GM18909 (cell line): Measurements from ENCODE around the gene MAP1B.

ENCODE experiments used
- ATAC-seq: cut with Tn5 transposase; IDR thresholded peaks from one replicate; pipeline ENCODE4 v1.9.1; 2021; ENCODE audit warnings: mild to moderate bottlenecking; ENCODE audit not compliant: unreplicated experiment, poor library complexity

The MAP1B gene

DNA sequence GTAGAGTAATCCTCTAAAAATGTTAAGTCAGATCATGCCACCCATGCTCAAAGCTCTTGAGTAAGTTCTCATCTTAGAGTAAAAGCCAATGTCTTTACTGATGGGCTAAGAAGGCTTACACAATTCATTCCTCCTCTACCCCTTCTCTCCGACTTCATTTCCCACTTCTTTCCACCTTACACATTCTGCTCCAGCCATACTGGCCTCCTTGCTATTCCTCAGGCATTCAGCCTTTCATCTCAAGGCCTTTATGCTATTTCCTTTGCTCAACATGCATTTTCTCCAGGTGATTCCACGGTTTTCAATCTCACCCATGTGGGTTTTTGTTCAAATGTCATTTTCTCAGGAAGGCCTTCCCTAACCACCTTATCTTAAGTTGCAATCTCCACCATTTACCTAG is 104.9 kb downstream of the MAP1B start:
- no peak for ATAC-seq

DNA sequence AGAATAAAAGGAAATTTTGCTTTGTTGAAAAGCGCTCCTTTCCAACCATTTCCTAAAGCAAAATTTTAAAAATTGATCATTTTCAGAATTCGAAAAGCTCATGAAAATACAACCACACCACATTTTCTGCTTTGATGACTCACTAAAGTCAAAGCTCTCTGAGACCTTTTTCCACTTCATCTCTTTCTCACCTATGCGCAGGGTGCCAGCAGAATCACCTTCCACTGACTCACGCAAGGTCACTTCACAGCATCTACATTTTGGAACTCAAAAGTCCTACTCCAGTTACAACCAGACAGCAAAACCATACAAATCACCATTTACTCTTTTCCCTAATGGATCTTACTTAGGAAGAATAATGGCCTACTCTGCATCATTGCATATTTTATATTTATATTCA is 106.2 kb downstream of the MAP1B start:
- no peak for ATAC-seq

DNA sequence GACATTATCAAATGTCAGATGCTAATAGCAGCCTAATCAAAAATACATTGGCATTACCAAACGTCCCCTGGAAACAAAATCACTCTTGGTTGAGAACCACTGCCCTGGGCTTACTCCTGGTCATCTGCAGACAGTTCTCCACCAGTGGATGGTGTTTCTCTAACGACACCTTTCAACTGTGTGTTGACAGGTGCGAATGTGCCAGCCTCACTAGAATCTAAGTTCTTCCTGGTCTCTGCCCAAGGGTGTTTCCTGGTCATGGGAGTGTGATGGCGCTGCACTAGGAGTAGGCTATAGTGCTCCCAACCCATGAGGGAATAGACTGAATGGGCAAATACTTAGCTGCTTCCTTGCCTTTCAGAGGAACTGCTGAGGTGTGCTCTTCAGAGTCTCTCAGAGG is 106.9 kb downstream of the MAP1B start:
- no peak for ATAC-seq

DNA sequence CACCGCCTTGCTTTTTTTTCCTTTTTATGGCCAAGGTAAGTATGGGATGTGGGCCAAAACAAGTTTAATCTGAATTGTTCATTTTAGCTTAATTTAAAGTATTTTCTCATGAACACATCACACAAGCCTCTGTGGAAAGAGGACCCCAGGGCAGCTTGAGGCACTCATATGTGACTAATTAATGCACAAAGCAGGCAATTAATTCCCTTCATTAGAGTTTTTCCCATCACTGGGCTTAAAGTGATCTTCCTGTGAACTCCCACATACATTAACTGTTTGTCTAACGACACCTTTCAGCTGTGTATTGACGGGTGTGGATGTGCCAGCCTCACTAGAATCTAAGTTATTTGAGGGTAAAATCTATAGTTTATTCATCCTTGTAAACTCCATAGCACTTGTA is 109.5 kb downstream of the MAP1B start:
- no peak for ATAC-seq

DNA sequence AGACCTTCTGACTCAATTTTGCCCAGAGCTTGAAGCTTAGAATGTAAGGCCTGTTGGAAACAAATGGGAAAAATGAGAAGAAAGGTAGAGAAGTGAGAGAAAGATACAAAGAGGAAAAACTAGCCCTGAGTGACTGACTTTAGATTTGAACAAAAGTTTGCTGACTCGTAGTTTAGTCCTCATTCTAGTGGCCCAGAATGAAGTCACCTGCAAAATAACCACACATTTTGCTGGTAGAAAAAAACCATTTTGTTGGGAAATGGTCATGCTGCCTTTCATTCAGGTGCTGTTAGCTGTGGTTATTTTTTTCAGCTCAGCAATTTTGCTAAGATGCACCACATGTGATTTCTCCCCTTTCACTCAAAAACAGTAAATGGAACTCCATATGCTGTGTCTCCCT is 113.8 kb downstream of the MAP1B start:
- ATAC-seq, result no peak

DNA sequence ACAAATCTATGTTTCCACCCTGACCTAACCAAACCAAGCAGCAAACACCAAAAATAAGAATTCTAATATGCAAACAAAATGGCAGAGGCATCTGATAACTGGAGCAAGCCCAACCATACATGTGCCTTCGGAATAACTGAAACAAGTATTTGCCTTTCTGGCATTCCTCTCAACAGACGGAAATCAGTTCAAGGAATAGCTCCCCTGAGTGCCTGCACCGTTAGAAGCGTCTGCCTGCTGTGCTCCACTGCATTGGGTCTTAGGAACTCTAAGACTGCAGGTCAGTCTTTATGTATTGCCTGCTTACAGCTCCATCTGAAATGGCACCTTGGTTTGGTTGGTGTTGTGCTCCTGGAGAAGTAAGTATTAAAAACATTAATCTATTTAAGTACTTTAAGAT is 114.3 kb downstream of the MAP1B start:
- no peak for ATAC-seq

DNA sequence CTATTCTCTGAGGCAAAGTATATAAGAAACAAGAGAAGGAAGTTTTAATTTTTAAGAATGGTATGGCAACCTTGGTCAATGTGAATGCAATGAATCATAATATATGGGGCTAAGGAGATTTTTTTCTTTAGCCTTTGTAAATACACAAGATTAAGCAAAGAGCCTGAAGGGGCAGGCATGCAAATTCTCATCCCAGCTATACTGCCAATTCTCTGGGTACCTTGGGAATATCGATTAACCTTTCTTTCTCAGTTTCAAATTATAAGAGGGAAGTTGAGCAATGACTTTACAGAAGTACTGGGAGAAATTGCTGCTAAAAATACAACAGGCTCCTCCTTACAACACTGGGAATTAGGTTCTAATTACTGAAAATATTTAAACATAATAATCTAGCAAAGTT is 115.2 kb downstream of the MAP1B start:
- ATAC-seq, result no peak

DNA sequence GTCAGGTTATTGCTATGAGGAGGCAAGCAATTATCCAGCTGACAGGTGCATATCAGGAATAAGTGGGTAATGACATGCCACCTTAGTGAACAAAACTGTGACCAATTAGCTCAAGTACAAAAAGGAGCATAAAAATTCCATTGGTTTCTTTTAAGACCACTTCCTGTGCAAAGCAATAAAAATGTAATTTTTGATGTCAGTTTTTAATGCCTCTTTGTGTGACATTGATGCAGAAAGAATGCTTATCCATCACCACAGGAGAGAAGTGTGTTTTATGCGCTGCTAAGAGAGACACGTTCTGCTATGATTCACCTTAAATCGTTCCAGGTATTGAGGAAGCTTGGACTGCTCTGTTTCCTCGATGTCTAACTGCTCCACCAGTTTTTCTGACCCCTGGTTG is 116.1 kb downstream of the MAP1B start:
- no peak for ATAC-seq

DNA sequence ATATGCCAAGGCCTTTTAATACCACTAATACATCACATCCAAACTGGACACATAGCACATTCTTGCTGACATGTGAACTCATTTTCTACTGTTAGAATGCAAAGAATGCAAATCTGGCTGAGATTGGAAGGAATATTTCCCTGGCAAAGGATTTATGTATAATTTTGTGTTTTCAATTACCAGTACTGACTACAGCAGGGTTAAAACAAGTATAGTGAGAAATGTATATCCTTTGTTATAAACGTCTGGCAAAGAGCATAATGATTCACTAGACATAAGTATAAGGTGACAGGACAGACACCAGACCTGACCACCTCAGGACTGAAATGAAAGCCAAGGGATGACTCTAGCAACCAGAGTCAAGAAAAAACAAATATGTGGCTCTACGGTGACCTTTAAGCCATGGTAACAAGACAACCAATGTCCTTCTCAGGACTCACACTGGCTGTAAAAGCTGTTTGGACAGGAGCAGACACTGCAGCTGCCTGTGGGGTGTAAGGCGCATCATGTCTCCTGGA is 117.7 kb downstream of the MAP1B start:
- ATAC-seq, result no peak

DNA sequence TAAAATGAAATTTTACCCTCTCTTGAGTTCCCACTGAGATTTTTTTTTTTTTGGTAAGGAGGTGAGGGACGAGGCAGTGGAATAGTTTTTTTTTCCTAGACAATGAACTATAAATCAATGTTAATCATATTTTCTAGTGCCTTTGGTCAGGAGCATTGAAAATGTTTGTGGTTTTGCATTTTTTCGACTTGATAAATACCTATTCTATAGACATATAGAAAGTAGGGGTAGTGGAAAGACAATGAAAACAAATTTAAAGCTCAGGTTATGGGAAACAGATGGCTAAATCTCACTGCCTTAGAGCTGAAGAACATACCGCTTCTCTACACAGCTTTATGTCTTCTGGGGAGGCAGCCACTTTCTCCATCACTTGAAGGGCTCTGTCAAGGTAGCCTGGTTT is 118.5 kb downstream of the MAP1B start:
- ATAC-seq, result no peak

DNA sequence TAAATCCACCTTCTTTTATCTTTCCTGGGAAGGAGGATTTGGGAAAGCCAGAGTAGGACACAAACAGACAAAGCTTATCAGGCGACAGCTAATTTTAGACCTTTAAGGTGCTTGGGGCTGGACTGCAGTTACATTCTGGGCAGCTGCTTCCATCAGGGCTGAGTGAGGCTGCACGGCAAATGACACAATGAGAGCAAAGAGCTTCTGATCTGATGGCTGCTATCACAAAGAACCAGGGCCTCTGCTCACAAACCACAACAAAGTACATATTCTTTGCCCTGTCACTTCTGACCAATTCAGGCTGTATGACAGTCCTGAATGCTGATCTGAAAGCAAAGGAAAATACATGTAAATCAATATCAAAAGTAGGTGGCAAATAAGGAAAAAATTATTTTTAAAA is 119.7 kb downstream of the MAP1B start:
- ATAC-seq, result no peak

DNA sequence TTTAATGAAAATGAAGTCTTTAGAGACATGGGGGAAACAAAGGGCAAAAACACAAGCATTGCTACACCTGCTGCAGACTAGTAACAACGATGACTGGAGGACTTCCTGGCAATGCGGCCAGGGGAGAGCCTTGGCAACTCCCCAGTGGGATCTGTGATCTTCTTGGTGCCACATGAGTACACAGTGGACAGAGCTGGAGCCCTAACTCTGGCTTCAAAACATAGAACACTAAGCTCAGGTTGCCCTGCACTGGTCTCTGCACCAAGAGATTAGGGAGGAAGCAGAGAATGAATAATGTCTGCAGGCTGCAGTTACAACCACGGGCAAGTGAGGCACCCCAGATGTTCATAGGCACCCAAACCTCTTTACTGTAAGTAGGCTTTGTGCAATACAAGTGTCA is 121.7 kb downstream of the MAP1B start:
- no peak for ATAC-seq

DNA sequence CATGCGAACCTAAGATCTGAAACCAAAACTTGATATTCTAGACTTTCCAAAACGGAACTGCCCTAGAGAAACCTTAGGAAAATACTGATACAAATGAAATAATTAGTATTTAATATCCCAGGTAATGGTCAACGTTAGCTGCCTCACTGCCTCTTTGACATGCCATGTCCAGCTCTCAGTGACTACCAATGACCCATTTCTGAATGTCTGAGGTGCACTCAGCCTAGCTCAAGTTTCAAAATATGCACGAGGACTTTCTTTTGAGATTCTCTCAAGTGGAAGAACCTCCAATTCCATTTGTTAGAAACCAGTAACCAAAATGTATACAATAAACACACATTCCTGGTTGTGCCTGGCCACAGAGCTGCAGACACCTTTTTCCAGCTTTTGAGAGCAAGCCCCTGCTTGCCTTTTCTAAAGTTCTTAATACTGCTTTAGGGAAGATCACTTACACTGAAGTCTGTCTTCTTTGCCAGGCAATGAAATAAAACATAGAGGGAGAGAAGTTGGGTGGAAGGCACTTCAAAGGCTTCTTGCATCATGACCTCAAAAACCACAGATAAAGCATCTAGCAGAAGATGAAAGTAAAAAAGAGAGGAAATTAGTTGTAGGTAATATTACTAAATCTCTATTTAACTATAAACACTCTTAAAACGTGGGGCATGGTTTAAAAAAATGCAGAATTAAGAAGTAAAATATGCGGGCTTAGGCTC is 124.9 kb downstream of the MAP1B start:
- no peak for ATAC-seq

DNA sequence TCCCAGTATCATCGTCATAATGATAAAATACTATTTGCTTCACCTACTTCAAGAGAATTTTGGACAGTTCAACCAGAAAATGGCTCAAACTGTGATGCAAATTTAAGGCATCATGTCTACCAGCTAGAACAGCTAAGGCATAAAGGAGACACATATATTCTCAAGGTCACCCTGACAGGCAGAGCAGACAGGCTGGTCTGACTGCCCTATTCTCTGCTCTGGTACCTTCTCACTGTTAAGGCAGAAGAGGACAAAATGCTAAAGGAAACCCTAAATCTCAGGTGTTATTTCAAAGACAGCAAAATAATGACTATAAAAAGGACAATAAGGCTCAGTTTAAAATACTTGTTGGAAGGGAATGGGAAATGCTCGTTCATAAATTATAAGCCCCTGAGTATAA is 125.6 kb downstream of the MAP1B start:
- no peak for ATAC-seq

DNA sequence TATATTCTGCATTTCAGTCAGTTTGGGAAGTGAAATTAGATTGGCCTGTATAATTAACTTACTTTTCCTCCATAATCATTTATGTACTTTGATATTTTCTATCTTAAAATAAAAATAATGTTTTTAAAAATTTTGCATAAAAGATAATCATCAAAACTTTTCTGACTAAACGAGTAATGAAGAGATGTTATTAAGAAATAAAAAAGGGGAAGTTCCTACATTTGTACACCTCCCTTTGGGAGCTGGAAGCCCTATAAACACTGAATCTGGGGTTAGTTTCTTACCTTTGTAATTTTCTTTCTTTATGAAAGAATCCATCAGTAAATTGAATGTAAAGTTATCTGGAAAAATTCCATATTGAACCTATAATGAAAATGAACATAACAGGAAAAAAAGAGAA is 126.6 kb downstream of the MAP1B start:
- ATAC-seq, result no peak

DNA sequence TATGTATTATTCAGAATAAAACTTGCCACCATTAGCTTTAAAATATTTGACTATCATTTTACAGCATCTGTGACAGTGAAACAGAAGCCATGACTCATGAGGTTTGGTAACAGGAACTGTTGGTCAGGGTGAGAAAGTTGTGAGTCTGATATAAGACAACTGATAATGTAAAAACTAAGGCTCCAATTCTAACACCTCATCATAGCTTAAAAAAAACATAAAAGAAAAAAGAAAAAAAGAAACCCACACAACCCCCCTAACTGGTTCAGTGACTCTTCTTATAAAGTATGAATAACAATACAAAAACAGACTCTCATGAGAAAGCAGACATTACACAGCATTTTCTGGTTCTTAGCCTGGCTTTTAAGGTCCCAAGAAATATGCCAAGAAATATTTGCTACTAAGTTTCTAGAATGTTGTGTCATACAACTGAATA is 127.0 kb downstream of the MAP1B start:
- peak; percentile 87 for ATAC-seq

DNA sequence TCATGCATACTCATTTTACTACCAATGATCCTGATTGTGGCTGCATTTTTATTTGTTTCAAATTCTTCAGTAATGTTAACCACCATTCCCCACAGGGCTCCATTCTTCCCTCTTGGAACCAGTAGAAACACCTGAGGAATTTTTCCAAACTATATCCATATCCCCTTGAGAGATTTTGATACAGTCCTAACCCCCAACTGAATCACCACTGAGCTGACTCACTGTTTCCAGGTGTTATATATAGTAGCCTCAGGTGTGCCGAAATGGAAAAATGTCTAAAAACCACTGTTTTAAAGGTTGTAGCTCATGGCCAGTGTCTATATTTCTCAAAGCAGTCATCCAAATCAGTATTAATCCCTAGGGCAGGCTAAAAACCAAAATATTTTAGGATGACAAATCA is 127.6 kb downstream of the MAP1B start:
- no peak for ATAC-seq

DNA sequence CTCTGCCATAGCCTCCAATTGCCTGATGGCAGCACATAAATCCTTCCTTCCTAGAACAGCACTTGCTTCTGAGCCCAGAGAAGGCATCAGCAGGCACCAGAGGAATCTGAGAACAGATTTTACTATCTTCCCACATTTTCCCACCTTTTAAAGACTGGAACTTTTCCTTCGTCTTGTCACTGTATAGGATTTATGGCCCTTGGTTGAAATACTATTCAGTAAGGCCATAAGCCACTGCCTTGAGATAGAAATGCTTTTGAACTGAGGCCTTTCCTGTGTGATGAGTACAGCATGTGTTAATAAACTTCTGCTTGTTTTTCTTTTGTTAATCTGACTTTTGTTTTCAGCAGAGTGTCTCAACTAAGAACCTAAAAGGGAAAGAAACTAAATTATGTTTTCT is 128.4 kb downstream of the MAP1B start:
- no peak for ATAC-seq

DNA sequence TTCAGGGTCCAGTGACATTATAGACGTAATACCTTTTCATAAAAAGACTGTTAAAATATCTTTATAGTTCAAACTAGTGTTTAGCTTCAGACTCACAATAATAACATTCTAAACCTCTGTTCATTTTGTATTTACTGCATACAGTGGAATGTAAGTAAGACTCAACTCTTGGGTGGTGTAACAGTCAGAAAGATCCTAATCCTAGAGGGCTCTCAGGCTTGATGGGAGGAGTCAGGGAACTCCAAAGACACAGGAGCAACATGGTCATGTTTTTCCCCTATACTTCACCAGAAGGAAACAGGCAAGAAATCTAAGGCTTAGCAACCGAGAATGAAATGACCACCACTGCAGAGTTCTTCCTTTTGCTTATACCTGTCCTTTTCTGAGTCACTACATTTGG is 130.1 kb downstream of the MAP1B start:
- ATAC-seq, result no peak

DNA sequence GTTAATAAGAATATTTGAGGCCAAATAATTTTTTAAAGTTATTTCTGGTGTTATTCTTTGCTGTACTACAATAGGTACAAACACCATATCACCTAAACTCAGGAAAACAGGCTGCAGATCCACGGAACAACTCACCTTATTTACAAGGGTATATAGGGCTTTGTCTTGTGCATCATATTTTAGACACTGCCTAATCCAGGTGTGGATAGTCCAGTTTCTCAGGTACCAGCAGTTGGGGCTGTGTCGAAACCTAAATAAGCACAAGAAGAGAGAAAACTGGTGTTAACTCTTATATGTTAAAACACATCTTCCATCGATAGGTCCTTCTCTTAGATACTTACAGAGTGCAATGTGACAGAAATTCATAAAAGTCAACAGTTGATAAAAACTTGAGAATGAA is 130.6 kb downstream of the MAP1B start:
- ATAC-seq, result no peak

DNA sequence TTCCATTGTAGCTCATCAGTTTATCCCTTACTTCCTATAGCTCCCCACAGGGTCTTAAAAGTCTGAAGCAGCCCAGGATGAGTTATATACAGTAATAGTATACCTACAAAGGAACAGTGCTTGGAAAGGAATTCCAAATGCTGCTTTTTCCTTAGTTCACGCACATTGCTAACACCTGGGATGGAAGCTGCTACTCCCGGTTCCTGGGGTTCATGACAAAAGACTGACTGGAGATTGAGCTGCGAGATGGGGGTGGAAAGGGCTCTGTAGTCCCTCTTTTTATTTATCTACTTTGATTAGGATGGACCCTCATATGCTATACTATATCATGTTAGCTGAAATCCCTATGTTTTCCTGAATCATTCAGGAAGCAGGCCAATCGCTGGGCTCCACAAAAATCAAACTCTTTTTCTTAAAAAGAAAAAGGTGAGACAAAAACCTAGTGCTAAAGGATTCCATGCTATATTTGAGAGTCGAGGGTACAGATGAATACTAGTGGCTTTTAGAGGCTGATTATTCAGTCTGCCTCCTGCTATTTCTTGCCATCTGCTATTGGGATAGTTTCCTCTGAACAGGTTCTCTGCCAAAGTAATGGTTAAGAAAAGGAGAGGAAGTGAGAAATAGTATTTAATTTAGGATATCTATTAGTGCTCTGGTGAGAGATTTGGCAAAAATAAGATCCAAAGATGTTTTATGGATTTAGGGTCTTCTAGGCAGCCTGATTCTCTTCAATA is 131.6 kb downstream of the MAP1B start:
- ATAC-seq, result no peak
